Left renal pelvis (tissue), 4 donors: ENCODE data around the gene CLDND2. TPM values are rescaled to one million over a fixed set of nuclear protein-coding genes. Genes with fewer than 3 reads are reported as not detected.

Source experiments
- polyA plus RNA-seq, 4 donors: library from polyadenylated mRNA; unstranded; fragments of 120-200 nt; gene quantifications; one replicate each; pipeline ENCODE4 v1.2.1, GENCODE V29; 2013; ENCODE audit not compliant: insufficient read length in 4 of 4

Gene CLDND2
- polyA plus RNA-seq, 4 donors: 1.6 to 3.5 (median 1.9) TPM

Other genes with a start within 250 kb of the CLDND2 start
- gene SIGLEC9, start 244.1 kb downstream of the CLDND2 start, polyA plus RNA-seq: 1 to 10 TPM; 1.2 to 1.8 (median 1.5) TPM
- gene SIGLEC7, start 226.7 kb downstream of the CLDND2 start, polyA plus RNA-seq: under 1 TPM; 0.47 to 0.79 (median 0.59) TPM
- 1 to 10 TPM; 1.4 to 3.7 (median 1.9) TPM for gene CD33, start 143.9 kb downstream of the CLDND2 start, polyA plus RNA-seq
- gene SIGLECL1, start 117.9 kb downstream of the CLDND2 start, polyA plus RNA-seq: not detected
- 1 to 10 TPM; 2.8 to 9.8 (median 3.9) TPM for gene IGLON5, start 57.4 kb downstream of the CLDND2 start, polyA plus RNA-seq
- 1 to 10 TPM; 4.2 to 5.2 (median 4.8) TPM for gene VSIG10L, start 26.9 kb downstream of the CLDND2 start, polyA plus RNA-seq
- 100 to 1,000 TPM in 2 of 4 donors, 10 to 100 TPM in 2; 45.4 to 143 (median 111) TPM for gene ETFB, start 2.6 kb downstream of the CLDND2 start, polyA plus RNA-seq
- gene NKG7, start 3.7 kb upstream of the CLDND2 start, polyA plus RNA-seq: 1 to 10 TPM in 3 of 4 donors, under 1 TPM in 1; 0.86 to 3.4 (median 2.0) TPM
- under 1 TPM; 0.44 to 0.70 (median 0.66) TPM for gene LIM2, start 19.0 kb upstream of the CLDND2 start, polyA plus RNA-seq
- gene C19orf84, start 21.6 kb upstream of the CLDND2 start, polyA plus RNA-seq: under 1 TPM in 3 of 4 donors, not detected in 1; 0.13 to 0.50 (median 0.46) TPM
- 1 to 10 TPM in 2 of 4 donors, under 1 TPM in 2; 0.66 to 2.0 (median 1.2) TPM for gene SIGLEC10, start 48.6 kb upstream of the CLDND2 start, polyA plus RNA-seq
- gene SIGLEC8, start 89.5 kb upstream of the CLDND2 start, polyA plus RNA-seq: under 1 TPM in 1 of 4 donors, not detected in 3; 0.08 TPM
- gene CEACAM18, start 109.5 kb upstream of the CLDND2 start, polyA plus RNA-seq: not detected
- under 1 TPM in 3 of 4 donors, not detected in 1; 0.14 to 0.20 (median 0.16) TPM for gene SIGLEC12, start 132.8 kb upstream of the CLDND2 start, polyA plus RNA-seq
- under 1 TPM in 2 of 4 donors, not detected in 2; 0.14 to 0.23 TPM for gene SIGLEC6, start 162.7 kb upstream of the CLDND2 start, polyA plus RNA-seq
- gene ZNF175, start 202.3 kb upstream of the CLDND2 start, polyA plus RNA-seq: 10 to 100 TPM; 16.6 to 19.8 (median 18.3) TPM